ENCODE measurements around the gene FCHO2.

The FCHO2 gene

GRCh38 chr5:73031839-73032238 lies 76.0 kb downstream of the FCHO2 start:
- DNase-seq = no peak

DNA sequence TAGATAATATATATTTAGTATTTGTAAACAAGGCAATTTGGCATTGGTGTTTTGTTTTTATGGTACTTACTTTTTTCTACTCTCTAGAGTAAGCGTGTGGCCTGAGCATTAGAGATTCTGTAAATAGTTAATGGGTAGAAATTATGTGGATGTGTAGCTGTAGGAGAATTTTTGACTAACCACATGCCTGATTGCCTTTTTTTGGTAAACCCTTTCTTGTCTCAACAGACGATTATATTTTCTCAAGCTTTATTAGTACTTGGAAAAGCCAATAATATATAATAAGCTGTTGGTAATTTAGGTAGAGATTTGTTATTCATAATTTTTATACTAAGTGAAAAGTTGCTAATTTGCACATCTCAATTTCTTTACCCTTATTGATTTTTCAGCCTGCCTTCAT lies 76.8 kb downstream of the FCHO2 start:
- DNase-seq = no peak

DNA sequence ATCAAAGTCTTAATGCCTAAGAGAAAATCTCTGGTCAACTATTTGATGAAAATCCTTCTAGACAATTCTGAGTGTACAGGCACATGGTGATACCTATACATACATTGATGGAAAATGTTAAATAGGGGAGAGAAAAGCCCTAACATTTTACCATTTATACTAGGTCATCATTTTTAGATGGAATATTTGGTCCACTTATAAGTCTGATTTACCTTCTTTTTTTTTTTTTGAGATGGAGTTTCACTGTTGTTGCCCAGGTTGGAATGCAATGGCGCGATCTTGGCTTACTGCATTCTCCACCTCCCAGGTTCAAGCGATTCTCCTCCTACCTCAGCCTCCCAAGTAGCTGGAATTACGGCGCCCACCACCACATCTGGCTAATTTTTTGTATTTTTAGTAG lies 81.7 kb downstream of the FCHO2 start:
- no peak for DNase-seq

DNA sequence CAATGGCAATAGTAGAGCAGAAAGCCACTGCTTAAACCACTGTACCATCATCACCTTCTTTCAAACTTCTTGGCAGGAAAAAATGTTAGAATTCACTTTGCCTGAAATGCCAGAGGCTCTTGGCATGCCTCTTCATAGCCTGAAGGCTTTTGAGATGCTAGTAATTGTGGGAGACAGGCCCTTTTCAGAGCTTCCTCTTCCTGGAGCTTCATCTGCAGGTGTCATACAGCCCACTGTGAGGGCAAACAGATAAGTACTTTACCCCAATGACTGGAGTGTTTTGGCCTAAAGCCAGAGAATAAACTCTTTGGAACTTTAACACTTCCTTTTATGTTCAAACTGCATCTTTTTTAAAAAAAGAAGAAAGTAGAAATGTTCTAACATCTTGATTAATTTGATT lies 83.2 kb downstream of the FCHO2 start:
- DNase-seq = no peak

GRCh38 chr5:73042993-73043392 lies 87.2 kb downstream of the FCHO2 start:
- no peak for DNase-seq

GRCh38 chr5:73044546-73044945 lies 88.7 kb downstream of the FCHO2 start:
- DNase-seq = no peak

DNA sequence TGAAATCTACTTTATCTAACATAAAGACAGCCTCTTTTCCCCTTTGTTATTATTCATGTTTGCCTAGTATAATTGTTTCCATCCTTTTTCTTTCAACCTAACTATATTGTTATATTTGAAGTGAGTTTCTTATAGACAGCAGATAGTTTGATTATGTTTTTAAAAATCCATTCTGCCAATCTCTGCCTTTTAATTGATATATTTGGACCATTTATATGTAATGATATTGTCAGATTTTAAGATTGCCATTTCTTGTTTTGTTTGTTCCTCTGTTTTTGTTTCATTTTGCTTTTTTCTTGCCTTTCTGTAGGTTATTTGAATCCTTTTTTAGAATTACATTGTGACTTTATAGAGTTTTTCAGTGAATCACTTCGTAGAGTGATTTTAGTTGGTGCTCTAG lies 89.8 kb downstream of the FCHO2 start:
- no peak for DNase-seq

DNA sequence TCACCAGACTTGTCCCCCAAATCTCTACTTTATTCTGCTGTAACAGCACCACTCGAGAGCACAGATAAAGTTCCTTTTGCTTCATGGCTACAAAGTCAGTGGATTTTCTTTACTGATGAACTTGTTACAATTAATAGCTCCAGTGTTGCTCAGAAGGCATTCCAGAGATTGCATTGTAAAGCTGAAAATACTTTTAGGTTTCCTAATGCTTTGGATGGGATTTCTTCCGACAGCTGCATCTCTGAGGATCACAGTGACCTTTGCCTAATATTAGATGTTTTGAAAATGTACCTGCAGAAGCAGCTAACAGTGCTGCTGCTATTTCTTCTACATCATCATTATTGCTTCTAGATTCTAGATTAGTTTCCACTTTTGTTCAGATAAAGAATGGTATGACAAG lies 105.8 kb downstream of the FCHO2 start:
- DNase-seq = no peak

GRCh38 chr5:73066466-73066865 lies 110.6 kb downstream of the FCHO2 start:
- no peak for DNase-seq

GRCh38 chr5:73067213-73067612 lies 111.4 kb downstream of the FCHO2 start:
- DNase-seq = no peak

DNA sequence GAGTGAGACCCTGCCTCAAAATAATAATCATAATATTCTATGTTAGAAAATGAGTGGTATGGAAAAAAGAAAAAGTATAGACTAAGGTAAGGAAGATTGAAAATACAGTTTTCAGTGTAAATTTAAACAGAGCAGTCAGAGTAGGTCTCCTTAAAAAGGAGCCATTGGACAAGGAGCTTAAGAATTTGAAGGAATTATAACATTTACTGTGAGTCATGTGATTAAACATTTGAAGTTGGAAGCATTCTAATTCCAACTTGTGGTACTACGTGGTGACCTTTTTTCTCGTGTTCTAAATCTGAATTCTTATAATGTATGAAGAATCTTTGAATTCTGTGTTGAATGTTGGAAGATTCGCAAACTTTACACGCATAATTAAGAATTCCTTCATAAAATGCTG lies 125.3 kb downstream of the FCHO2 start:
- DNase-seq = no peak

GRCh38 chr5:73088026-73088425 lies 132.2 kb downstream of the FCHO2 start:
- no peak for DNase-seq

- no peak for DNase-seq
These were observed 138.1 kb downstream of the FCHO2 start for GRCh38 chr5:73093943-73094342.

- DNase-seq = no peak
These were observed 138.6 kb downstream of the FCHO2 start for GRCh38 chr5:73094415-73094814.

DNA sequence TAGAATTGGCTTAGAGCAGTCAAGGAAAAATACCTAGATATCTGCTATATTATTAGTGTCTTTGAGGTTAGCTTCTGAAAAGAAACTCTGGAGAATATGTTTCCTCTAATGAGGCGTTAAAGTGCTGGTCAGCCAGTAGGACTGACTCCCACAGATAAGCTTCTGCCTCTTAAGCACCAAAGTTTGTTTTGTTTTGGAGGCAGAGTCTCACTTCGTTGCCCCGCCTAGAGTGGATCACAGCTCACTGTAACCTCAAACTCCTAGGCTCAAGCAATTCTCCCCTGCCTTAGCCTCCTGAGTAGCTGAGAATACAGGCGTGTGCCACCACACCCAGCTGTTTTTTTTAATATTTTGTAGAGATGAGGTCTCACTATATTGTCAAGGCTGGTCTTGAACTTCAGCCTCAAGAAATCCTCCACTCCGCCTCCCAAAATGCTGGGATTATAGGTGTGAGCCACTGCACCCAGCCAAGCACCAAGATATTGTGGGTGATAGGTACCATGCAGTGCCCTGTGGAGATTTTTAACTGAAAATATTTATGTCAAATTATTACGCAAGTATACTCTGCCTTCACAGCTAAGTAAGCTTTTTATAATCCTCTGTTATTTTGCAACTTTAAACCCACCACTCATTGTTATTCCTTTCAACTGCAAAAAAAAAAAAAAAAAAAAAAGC lies 139.9 kb downstream of the FCHO2 start:
- DNase-seq = no peak

GRCh38 chr5:73096239-73096575 lies 140.4 kb downstream of the FCHO2 start:
- DNase-seq = no peak

DNA sequence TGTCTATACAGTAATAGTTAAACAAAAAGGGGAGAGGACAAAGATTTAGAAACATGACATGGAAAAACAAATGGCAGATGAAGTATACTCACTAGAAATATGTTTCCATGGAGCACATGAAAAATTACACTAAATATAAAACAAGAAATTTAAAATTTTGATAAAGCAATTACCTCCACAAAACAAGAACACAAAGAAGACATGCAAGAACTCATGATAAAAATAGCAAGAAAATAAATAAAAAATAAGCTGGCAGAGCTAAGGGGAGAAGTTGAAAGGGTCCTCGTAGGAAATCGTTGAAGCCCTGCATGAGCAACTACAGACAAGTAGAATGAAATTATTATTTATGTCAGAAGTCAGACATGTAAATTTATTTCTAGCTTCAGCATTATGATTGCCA lies 141.9 kb downstream of the FCHO2 start:
- DNase-seq = no peak

GRCh38 chr5:73100109-73100508 lies 144.3 kb downstream of the FCHO2 start:
- DNase-seq = no peak

DNA sequence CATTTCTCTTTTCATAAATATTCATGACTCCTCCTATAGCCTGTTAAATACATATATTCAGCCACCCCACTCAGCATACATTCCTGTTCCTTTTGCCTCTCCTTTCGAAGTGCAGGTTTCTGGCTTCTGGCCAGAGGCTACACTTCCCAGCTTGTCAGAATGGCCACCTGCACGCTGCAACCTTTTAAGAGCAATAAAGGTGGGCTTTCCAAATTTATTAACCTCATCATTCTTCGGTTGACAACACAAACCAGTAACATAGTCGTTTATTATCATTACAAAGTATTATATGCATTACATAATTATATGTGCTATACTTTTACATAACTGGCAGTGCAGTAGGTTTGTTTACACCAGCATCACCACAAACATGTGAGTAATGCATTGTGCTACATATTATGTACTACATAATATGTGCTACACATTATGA lies 148.0 kb downstream of the FCHO2 start:
- DNase-seq = no peak

DNA sequence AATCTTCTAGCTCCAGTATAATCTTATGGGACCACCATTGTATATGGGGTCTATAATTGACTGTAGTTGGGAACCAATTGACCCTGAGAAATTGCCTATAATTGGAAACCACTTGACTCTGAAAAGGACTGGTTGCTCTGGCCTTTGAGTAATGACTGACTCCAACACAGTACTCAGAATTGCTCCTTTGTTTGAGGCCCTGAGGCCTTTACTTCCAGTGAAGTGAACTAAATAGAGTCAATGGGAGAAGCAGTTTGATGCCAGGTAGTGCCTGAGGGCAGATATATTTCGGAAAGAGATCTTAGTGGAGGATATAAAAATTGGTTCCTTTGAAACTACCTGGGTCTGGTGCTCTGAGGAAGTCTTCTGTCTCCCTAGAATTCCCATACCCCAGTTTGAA lies 148.5 kb downstream of the FCHO2 start:
- no peak for DNase-seq

DNA sequence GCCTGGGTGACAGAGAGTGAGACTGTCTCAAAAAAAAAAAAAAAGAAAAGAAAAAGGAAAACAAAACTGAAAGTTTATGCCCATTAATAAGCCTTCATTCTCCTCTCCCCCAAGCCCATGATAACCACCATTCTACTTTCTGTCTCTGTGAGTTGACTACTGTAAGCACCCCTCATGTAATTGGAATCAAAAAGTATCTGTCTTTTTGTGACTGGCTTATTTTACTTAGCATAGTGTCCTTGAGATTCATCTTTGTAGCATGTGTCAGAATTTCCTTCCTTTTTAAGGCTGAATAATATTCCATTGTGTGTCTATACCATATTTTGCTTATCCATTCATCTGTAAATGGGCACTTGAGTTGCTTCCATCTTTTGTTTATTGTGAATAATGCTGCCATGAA lies 150.5 kb downstream of the FCHO2 start:
- DNase-seq = no peak

GRCh38 chr5:73110190-73110589 lies 154.3 kb downstream of the FCHO2 start:
- DNase-seq = no peak

DNA sequence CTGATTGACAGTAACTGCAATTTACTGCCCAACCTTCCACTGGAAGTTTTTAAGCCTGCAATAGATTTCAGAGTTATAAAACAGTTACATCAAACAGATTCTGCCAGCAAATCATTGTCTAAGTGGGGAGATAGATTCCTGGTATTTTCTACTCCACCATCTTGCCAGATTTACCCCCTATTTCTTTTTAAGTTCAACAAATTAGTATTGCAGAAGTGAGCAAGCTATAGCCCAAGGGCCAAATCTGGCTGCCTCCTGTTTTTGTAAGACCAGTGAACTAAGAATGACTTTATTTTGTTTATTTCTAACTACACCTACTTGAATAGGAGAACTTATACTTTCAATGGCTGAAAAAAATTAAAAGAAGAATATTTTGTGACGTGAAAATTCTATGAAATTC lies 155.7 kb downstream of the FCHO2 start:
- DNase-seq = no peak

DNA sequence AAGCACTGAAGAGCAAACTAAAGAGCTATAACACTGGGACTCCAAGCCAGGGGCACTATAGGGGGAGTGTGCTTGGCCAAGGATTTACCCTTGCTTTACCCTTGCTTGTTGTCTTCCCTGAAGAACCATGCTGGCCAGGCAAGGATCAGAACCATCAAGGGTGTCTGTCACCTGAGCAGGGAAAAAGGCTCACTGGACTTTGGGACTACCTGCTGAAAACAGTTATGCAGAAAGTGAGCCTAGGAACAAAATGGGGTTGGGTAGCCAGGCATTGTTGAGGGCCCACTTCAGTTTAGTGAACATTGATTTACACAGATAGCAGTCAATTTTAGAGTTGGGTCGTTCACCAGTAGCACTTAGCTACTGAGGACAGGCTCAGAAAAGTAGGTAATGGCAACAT lies 156.5 kb downstream of the FCHO2 start:
- DNase-seq = no peak

GRCh38 chr5:73114044-73114688 lies 158.3 kb downstream of the FCHO2 start:
- no peak for DNase-seq
